ENCODE data around the gene RGCC. TPM values are rescaled to one million over a fixed set of nuclear protein-coding genes. Genes with fewer than 3 reads are reported as not detected.
A peak's percentile ranks its signal among the peaks of the same experiment; 100 is the strongest.

Gene RGCC
- total RNA-seq, 1 donor from 2014 or later = 0.77 TPM

GRCh38 chr13:41461527-41462139 is 4.3 kb downstream of the RGCC start:
- no peak for DNase-seq (ENCODE audit: low spot score)
- H3K36me3 Mint-ChIP-seq (ENCODE audit: low read depth, unreplicated experiment) = peaks cover 5% of the 10 kb centered on the region
- peaks cover 21% of the 10 kb centered on the region for H3K4me1 Mint-ChIP-seq (ENCODE audit: unreplicated experiment)
- no peaks in the 10 kb centered on the region for H3K9me3 Mint-ChIP-seq (ENCODE audit: unreplicated experiment)
- H3K4me3 Mint-ChIP-seq (ENCODE audit: unreplicated experiment) = no peak overlapping the region
- TF ChIP-seq CTCF (IDR thresholded peaks at IDR 0.05; ENCODE audit: unreplicated experiment) = no peak
- H3K27me3 Mint-ChIP-seq (ENCODE audit: unreplicated experiment) = peaks cover 3% of the 10 kb centered on the region
- H3K27ac Mint-ChIP-seq (ENCODE audit: unreplicated experiment) = no peak overlapping the region

GRCh38 chr13:41462427-41462826 is 5.1 kb downstream of the RGCC start:
- no peak overlapping the region for H3K27ac Mint-ChIP-seq (ENCODE audit: unreplicated experiment)
- peaks cover 5% of the 10 kb centered on the region for H3K36me3 Mint-ChIP-seq (ENCODE audit: low read depth, unreplicated experiment)
- H3K4me3 Mint-ChIP-seq (ENCODE audit: unreplicated experiment) = no peak overlapping the region
- peaks cover 21% of the 10 kb centered on the region for H3K4me1 Mint-ChIP-seq (ENCODE audit: unreplicated experiment)
- peaks cover 3% of the 10 kb centered on the region for H3K27me3 Mint-ChIP-seq (ENCODE audit: unreplicated experiment)
- DNase-seq (ENCODE audit: low spot score) = no peak
- no peak for TF ChIP-seq CTCF (IDR thresholded peaks at IDR 0.05; ENCODE audit: unreplicated experiment)
- H3K9me3 Mint-ChIP-seq (ENCODE audit: unreplicated experiment) = no peaks in the 10 kb centered on the region

- Mint-ChIP-seq H3K9me3 (ENCODE audit: unreplicated experiment) (no peaks in the 10 kb centered on the region), H3K36me3 (ENCODE audit: low read depth, unreplicated experiment) (peaks cover 5% of the 10 kb centered on the region), H3K4me3 (ENCODE audit: unreplicated experiment) (no peak overlapping the region), H3K27ac (ENCODE audit: unreplicated experiment) (no peak overlapping the region), H3K27me3 (ENCODE audit: unreplicated experiment) (peaks cover 3% of the 10 kb centered on the region), H3K4me1 (ENCODE audit: unreplicated experiment) (peaks cover 21% of the 10 kb centered on the region)
- DNase-seq (ENCODE audit: low spot score) = no peak
- no peak for TF ChIP-seq CTCF (IDR thresholded peaks at IDR 0.05; ENCODE audit: unreplicated experiment)
Observed at GRCh38 chr13:41463838-41464602, 6.7 kb downstream of the RGCC start.

GRCh38 chr13:41465241-41465847 is 8.0 kb downstream of the RGCC start:
- Mint-ChIP-seq H3K27ac (ENCODE audit: unreplicated experiment) (no peak overlapping the region), H3K36me3 (ENCODE audit: low read depth, unreplicated experiment) (peaks cover 5% of the 10 kb centered on the region), H3K27me3 (ENCODE audit: unreplicated experiment) (peaks cover 3% of the 10 kb centered on the region), H3K4me3 (ENCODE audit: unreplicated experiment) (no peak overlapping the region), H3K9me3 (ENCODE audit: unreplicated experiment) (no peaks in the 10 kb centered on the region), H3K4me1 (ENCODE audit: unreplicated experiment) (peaks cover 19% of the 10 kb centered on the region)
- no peak for TF ChIP-seq CTCF (IDR thresholded peaks at IDR 0.05; ENCODE audit: unreplicated experiment)
- DNase-seq (ENCODE audit: low spot score) = no peak

- TF ChIP-seq CTCF (IDR thresholded peaks at IDR 0.05; ENCODE audit: unreplicated experiment) = no peak
- DNase-seq (ENCODE audit: low spot score) = no peak
- Mint-ChIP-seq H3K27me3 (ENCODE audit: unreplicated experiment) (peaks cover 3% of the 10 kb centered on the region), H3K27ac (ENCODE audit: unreplicated experiment) (no peak overlapping the region), H3K4me3 (ENCODE audit: unreplicated experiment) (peak overlapping the region; percentile 27), H3K4me1 (ENCODE audit: unreplicated experiment) (peaks cover 19% of the 10 kb centered on the region), H3K9me3 (ENCODE audit: unreplicated experiment) (no peaks in the 10 kb centered on the region), H3K36me3 (ENCODE audit: low read depth, unreplicated experiment) (peaks cover 5% of the 10 kb centered on the region)
Observed at GRCh38 chr13:41465898-41466320, 8.6 kb downstream of the RGCC start.

Measured in endothelial cell (in vitro differentiated cells).